H1 (cell line): Measurements from ENCODE around the gene GLMP. TPM values are rescaled to one million over a fixed set of nuclear protein-coding genes. Genes with fewer than 3 reads are reported as not detected.

Source experiments
- CHD7 ChIP-seq: fragments of 300-600 bp; sonication (generic); IDR thresholded peaks from 2 replicates; pipeline ENCODE4 v1.7.1; 2012; ENCODE audit warnings: low read length, moderate library complexity, mild to moderate bottlenecking, inconsistent platforms; ENCODE audit not compliant: insufficient replicate concordance
- polyA plus RNA-seq, 7 experiments: library from polyadenylated mRNA; depleted of rRNA in 3 of 7; stranded (reverse) in 5 of 7; unstranded in 2 of 7; fragments of >200 nt in 5 of 7; fragments of 200-250 nt in 2 of 7; gene quantifications; 1 replicate in 5 of 7; 2 replicates in 1 of 7; 4 replicates in 1 of 7; pipeline versions ENCODE4 v1.2.1 to v1.2.3, GENCODE V29; 2011 to 2013; ENCODE audit warnings: missing spikeins in 2 of 7, mixed read lengths in 2 of 7
- total RNA-seq: library from RNA; stranded (reverse); fragmentation: NEBNext Ultra II Directional; extraction: Animal tissue kit (Norgen Biotek cat#: 25700); gene quantifications from 2 replicates; pipeline ENCODE4 v1.2.1, GENCODE V29; 2021

The GLMP gene
- total and polyA plus RNA-seq, 2 of the 8 experiments (the other 6 are each of a cell fraction or from before 2014, with no cell fraction given): 48.1 to 59.5 TPM

- no peak for TF ChIP-seq CHD7
These were observed 5.6 kb downstream of the GLMP start (continued) for GRCh38 chr1:156289857-156290256.
